Thymus (tissue), 11 donors: ENCODE data around the gene ABI1. TPM values are rescaled to one million over a fixed set of nuclear protein-coding genes. Genes with fewer than 3 reads are reported as not detected.
A peak's percentile ranks its signal among the peaks of the same experiment; 100 is the strongest.

Experiments
- DNase-seq, 9 donors: peaks; one replicate each; pipeline ENCODE4 v3.0.0-alpha.2; 2013; ENCODE audit warnings: low spot score in 9 of 9, low read depth in 6 of 9, missing footprints in 1 of 9
- H3K27ac ChIP-seq, 2 donors: one replicate each; pipeline ENCODE4 v1.5.1; 2013; ENCODE audit warnings: control low read depth in 1 of 2, low read depth in 1 of 2, low read length in 1 of 2, mild to moderate bottlenecking in 1 of 2, moderate library complexity in 1 of 2
- H3K27me3 ChIP-seq, 2 donors: one replicate each; pipeline ENCODE4 v1.5.1; 2013; ENCODE audit warnings: low read length in 1 of 2; ENCODE audit not compliant: control insufficient read depth in 2 of 2, insufficient read depth in 1 of 2
- H3K36me3 ChIP-seq, 2 donors: one replicate each; pipeline ENCODE4 v1.5.1; 2013; ENCODE audit warnings: low read length in 1 of 2, mild to moderate bottlenecking in 1 of 2, moderate library complexity in 1 of 2; ENCODE audit not compliant: control insufficient read depth in 2 of 2, insufficient read depth in 2 of 2
- H3K4me1 ChIP-seq, 2 donors: one replicate each; pipeline ENCODE4 v1.5.1; 2013; ENCODE audit warnings: low read length in 2 of 2; ENCODE audit not compliant: control insufficient read depth in 2 of 2, insufficient read depth in 2 of 2
- H3K4me3 ChIP-seq, 2 donors: one replicate each; pipeline ENCODE4 v1.5.1; 2013; ENCODE audit warnings: low read length in 2 of 2, control low read depth in 1 of 2, mild to moderate bottlenecking in 1 of 2
- H3K9me3 ChIP-seq, 2 donors: one replicate each; pipeline ENCODE4 v1.5.1; 2013; ENCODE audit warnings: low read length in 1 of 2, mild to moderate bottlenecking in 1 of 2; ENCODE audit not compliant: control insufficient read depth in 2 of 2, insufficient read depth in 1 of 2
- WGBS: extraction: QIAGEN DNeasy Blood & Tissue Kit; methylation state at CpG from one replicate; pipeline ENCODE4 v1.1.7; 2013; 5-methylcytosine and 5-hydroxymethylcytosine counted together
- polyA plus RNA-seq: library from polyadenylated mRNA; stranded (reverse); fragments of 200-250 nt; gene quantifications from one replicate; pipeline ENCODE4 v1.2.3, GENCODE V29; 2013
- total RNA-seq: library from RNA; stranded (reverse); fragments of 120-200 nt; gene quantifications from one replicate; pipeline ENCODE4 v1.2.4, GENCODE V29; 2013
- donor health status: healthy.

ABI1 gene
- total and polyA plus RNA-seq, 2 donors: 62.3 to 64.5 TPM

GRCh38 chr10:26839966-26840627 lies 20.7 kb downstream of the ABI1 start:
- H3K4me3 ChIP-seq: no peak overlapping the region
- peaks cover 2 to 4% of the 10 kb centered on the region in 2 donors for H3K4me1 ChIP-seq

GRCh38 chr10:26837139-26837538 lies 23.6 kb downstream of the ABI1 start:
- Histone ChIP-seq H3K4me3 (no peak overlapping the region), H3K36me3 (peaks cover 4 to 7% of the 10 kb centered on the region in 2 donors), H3K27ac (no peak overlapping the region), H3K27me3 (no peaks in the 10 kb centered on the region), H3K4me1 (no peaks in the 10 kb centered on the region), H3K9me3 (peaks cover 0 to 7% of the 10 kb centered on the region in 2 donors)
- 47% methylated on average over 2 of the region's 2 CpGs for WGBS
- no peak for DNase-seq

More at GRCh38 chr10:26839966-26840627, 20.7 kb downstream of the ABI1 start:
- WGBS: 71% methylated on average over 3 of the region's 3 CpGs
- peak in 2 of 9 donors; percentile 4 to 30 for DNase-seq
- Histone ChIP-seq H3K36me3 (peaks cover 4 to 7% of the 10 kb centered on the region in 2 donors), H3K9me3 (peaks cover 0 to 7% of the 10 kb centered on the region in 2 donors), H3K27me3 (no peaks in the 10 kb centered on the region), H3K27ac (no peak overlapping the region)

GRCh38 chr10:26835025-26835424 lies 25.7 kb downstream of the ABI1 start:
- Histone ChIP-seq H3K4me1 (peaks cover 3% of the 10 kb centered on the region in 2 donors), H3K36me3 (peaks cover 2 to 7% of the 10 kb centered on the region in 2 donors), H3K4me3 (no peak overlapping the region), H3K27ac (no peak overlapping the region), H3K9me3 (peaks cover 0 to 7% of the 10 kb centered on the region in 2 donors), H3K27me3 (no peaks in the 10 kb centered on the region)
- no peak for DNase-seq
- 98% methylated on average over 2 of the region's 2 CpGs for WGBS

- H3K4me3 ChIP-seq: no peak overlapping the region
- DNase-seq: no peak
- WGBS: 94% methylated on average over 2 of the region's 2 CpGs
- H3K27me3 ChIP-seq: no peaks in the 10 kb centered on the region
- peaks cover 0 to 7% of the 10 kb centered on the region in 2 donors for H3K36me3 ChIP-seq
- H3K4me1 ChIP-seq: peaks cover 3 to 5% of the 10 kb centered on the region in 2 donors
- H3K9me3 ChIP-seq: peaks cover 0 to 7% of the 10 kb centered on the region in 2 donors
- no peak overlapping the region for H3K27ac ChIP-seq
These were observed 27.8 kb downstream of the ABI1 start for GRCh38 chr10:26832960-26833359.

- H3K4me3 ChIP-seq: no peak overlapping the region
- no peak overlapping the region for H3K27ac ChIP-seq
- no peak for DNase-seq
- peaks cover 3 to 5% of the 10 kb centered on the region in 2 donors for H3K4me1 ChIP-seq
- 97% methylated on average over 6 of the region's 6 CpGs for WGBS
- peaks cover 0 to 7% of the 10 kb centered on the region in 2 donors for H3K9me3 ChIP-seq
- peaks cover 0 to 4% of the 10 kb centered on the region in 2 donors for H3K36me3 ChIP-seq
- H3K27me3 ChIP-seq: no peaks in the 10 kb centered on the region
These were observed 28.8 kb downstream of the ABI1 start for GRCh38 chr10:26831936-26832335.

- Histone ChIP-seq H3K4me3 (no peak overlapping the region), H3K27ac (no peak overlapping the region), H3K9me3 (no peaks in the 10 kb centered on the region), H3K36me3 (no peaks in the 10 kb centered on the region), H3K4me1 (peaks cover 3 to 5% of the 10 kb centered on the region in 2 donors), H3K27me3 (no peaks in the 10 kb centered on the region)
- peak in 3 of 9 donors; percentile 9 to 41 (median 10) for DNase-seq
- 62% methylated on average over 5 of the region's 5 CpGs for WGBS
These were observed 30.8 kb downstream of the ABI1 start for GRCh38 chr10:26829810-26830515.

GRCh38 chr10:26824015-26824690 lies 36.6 kb downstream of the ABI1 start:
- no peak for DNase-seq
- H3K4me1 ChIP-seq: no peaks in the 10 kb centered on the region
- peaks cover 0 to 21% of the 10 kb centered on the region in 2 donors for H3K36me3 ChIP-seq

GRCh38 chr10:26821699-26822570 lies 38.8 kb downstream of the ABI1 start:
- Histone ChIP-seq H3K27me3 (no peaks in the 10 kb centered on the region), H3K4me1 (no peaks in the 10 kb centered on the region), H3K36me3 (peaks cover under 1 to 21% of the 10 kb centered on the region in 2 donors), H3K9me3 (no peaks in the 10 kb centered on the region), H3K27ac (no peak overlapping the region), H3K4me3 (no peak overlapping the region)
- no peak for DNase-seq
- WGBS: 98% methylated on average over 3 of the region's 3 CpGs

More at GRCh38 chr10:26824015-26824690, 36.6 kb downstream of the ABI1 start:
- no peak overlapping the region for H3K27ac ChIP-seq
- H3K9me3 ChIP-seq: no peaks in the 10 kb centered on the region
- 93% methylated on average over 1 of the region's 1 CpG for WGBS
- no peak overlapping the region for H3K4me3 ChIP-seq
- no peaks in the 10 kb centered on the region for H3K27me3 ChIP-seq
